HepG2 (cell line): ENCODE data around the gene SIK3. TPM values are rescaled to one million over a fixed set of nuclear protein-coding genes. Genes with fewer than 3 reads are reported as not detected.

Experiments
- AGO1 ChIP-seq: fragments of 200-400 bp; formaldehyde crosslinking; IDR thresholded peaks from 2 replicates; pipeline ENCODE4 v1.6.1; 2017; ENCODE audit warnings: mild to moderate bottlenecking, low read depth, low read length, moderate library complexity; ENCODE audit not compliant: poor library complexity, severe bottlenecking
- MEIS1 ChIP-seq: sonication (generic); formaldehyde crosslinking; IDR thresholded peaks from 2 replicates; pipeline ENCODE4 v1.9.0; 2021; ENCODE audit warnings: mild to moderate bottlenecking, missing genetic modification reagents, moderate library complexity, borderline replicate concordance
- MIER2 ChIP-seq: IDR thresholded peaks from 2 replicates; pipeline ENCODE4 v1.6.1; 2016; ENCODE audit warnings: missing biosample characterization, missing genetic modification reagents
- MIXL1 ChIP-seq: IDR thresholded peaks from 2 replicates; pipeline ENCODE4 v1.6.1; 2016
- NR2F6 ChIP-seq, 2 experiments: IDR thresholded peaks; 2 replicates each; pipeline ENCODE4 v1.6.1; 2016; ENCODE audit warnings: antibody characterized with exemption in 1 of 2, mild to moderate bottlenecking in 1 of 2
- RFXAP ChIP-seq: sonication (generic); formaldehyde crosslinking; IDR thresholded peaks from 2 replicates; pipeline ENCODE4 v1.4.0; 2020; ENCODE audit warnings: missing genetic modification reagents, borderline replicate concordance
- SMARCE1 ChIP-seq: fragments of 450-650 bp; IDR thresholded peaks from 2 replicates; pipeline ENCODE4 v1.6.1; 2017; ENCODE audit warnings: borderline replicate concordance
- U2AF1 ChIP-seq: fragments of 200-400 bp; formaldehyde crosslinking; optimal IDR thresholded peaks from 2 replicates; pipeline ENCODE3; 2017; ENCODE audit warnings: mild to moderate bottlenecking, low read depth, low read length
- ZMYM4 ChIP-seq: sonication (generic); formaldehyde crosslinking; IDR thresholded peaks from 2 replicates; pipeline ENCODE4 v1.8.1; 2023; ENCODE audit warnings: mild to moderate bottlenecking, missing genetic modification reagents
- ZNF235 ChIP-seq: sonication (generic); formaldehyde crosslinking; IDR thresholded peaks from 2 replicates; pipeline ENCODE4 v1.8.1; 2023; ENCODE audit warnings: mild to moderate bottlenecking, missing genetic modification reagents, borderline replicate concordance
- ZNF496 ChIP-seq: sonication (generic); formaldehyde crosslinking; IDR thresholded peaks from 2 replicates; pipeline ENCODE4 v1.8.1; 2023; ENCODE audit warnings: mild to moderate bottlenecking, moderate library complexity, missing genetic modification reagents; ENCODE audit not compliant: insufficient replicate concordance
- polyA plus RNA-seq, 8 experiments: library from polyadenylated mRNA; depleted of rRNA in 3 of 8; stranded (reverse) in 7 of 8; unstranded in 1 of 8; fragments of >200 nt; fragmentation: Illumina TruSeq in 4 of 8; extraction: Trizol in 4 of 8; gene quantifications; 2 replicates each; pipeline versions ENCODE4 v1.2.1 to v1.2.3, GENCODE V29; 2011 to 2016; ENCODE audit warnings: low read depth in 4 of 8, missing spikeins in 1 of 8, mixed read lengths in 1 of 8; ENCODE audit not compliant: insufficient read depth in 1 of 8
- total RNA-seq, 5 experiments: library from RNA; depleted of rRNA; stranded (reverse); fragments of >200 nt; fragmentation: Illumina TruSeq; extraction: Trizol; gene quantifications; 2 replicates each; pipeline ENCODE4 v1.2.3, GENCODE V29; 2016; ENCODE audit warnings: low read depth in 1 of 5
- TF ChIP-seq, protein P1 (sequence below), 2 experiments: sonication (generic) in 1 of 2; formaldehyde crosslinking in 1 of 2; IDR thresholded peaks; 2 replicates each; pipeline versions ENCODE4 v1.6.1 to v1.9.0; 2014 to 2022; ENCODE audit warnings: antibody characterized with exemption in 1 of 2, borderline replicate concordance in 1 of 2, inconsistent platforms in 1 of 2, low read depth in 1 of 2, missing genetic modification reagents in 1 of 2
- TF ChIP-seq, protein P2 (sequence below): sonication (generic); formaldehyde crosslinking; IDR thresholded peaks from 2 replicates; pipeline ENCODE4 v1.5.0; 2020; ENCODE audit warnings: missing genetic modification reagents
- TF ChIP-seq, protein P3 (sequence below): sonication (generic); formaldehyde crosslinking; IDR thresholded peaks from 2 replicates; pipeline ENCODE4 v1.8.0; 2022; ENCODE audit warnings: mild to moderate bottlenecking, missing genetic modification reagents; ENCODE audit not compliant: insufficient replicate concordance
- TF ChIP-seq, protein P4 (sequence below): IDR thresholded peaks from 2 replicates; pipeline ENCODE4 v1.6.1; 2016; ENCODE audit warnings: low read depth, control low read depth
- TF ChIP-seq, protein P5 (sequence below): sonication (generic); formaldehyde crosslinking; IDR thresholded peaks from 2 replicates; pipeline ENCODE4 v1.4.0; 2020; ENCODE audit warnings: mild to moderate bottlenecking, missing genetic modification reagents

SIK3 gene
- total and polyA plus RNA-seq, 2 of the 13 experiments (the other 11 are each of a cell fraction or from before 2014, with no cell fraction given), result 5.7 to 9.8 TPM

DNA sequence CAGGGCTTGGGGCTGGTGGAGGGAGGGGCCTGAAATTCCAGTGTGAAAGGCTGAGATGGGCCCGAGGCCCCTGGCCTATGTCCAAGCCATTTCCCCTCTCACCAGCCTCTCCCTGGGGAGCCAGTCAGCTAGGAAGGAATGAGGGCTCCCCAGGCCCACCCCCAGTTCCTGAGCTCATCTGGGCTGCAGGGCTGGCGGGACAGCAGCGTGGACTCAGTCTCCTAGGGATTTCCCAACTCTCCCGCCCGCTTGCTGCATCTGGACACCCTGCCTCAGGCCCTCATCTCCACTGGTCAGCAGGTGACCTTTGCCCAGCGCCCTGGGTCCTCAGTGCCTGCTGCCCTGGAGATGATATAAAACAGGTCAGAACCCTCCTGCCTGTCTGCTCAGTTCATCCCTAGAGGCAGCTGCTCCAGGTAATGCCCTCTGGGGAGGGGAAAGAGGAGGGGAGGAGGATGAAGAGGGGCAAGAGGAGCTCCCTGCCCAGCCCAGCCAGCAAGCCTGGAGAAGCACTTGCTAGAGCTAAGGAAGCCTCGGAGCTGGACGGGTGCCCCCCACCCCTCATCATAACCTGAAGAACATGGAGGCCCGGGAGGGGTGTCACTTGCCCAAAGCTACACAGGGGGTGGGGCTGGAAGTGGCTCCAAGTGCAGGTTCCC, 268.6 kb downstream of the SIK3 start, which contains the start of gene APOC3 (continued):
- TF ChIP-seq, protein P1, sequence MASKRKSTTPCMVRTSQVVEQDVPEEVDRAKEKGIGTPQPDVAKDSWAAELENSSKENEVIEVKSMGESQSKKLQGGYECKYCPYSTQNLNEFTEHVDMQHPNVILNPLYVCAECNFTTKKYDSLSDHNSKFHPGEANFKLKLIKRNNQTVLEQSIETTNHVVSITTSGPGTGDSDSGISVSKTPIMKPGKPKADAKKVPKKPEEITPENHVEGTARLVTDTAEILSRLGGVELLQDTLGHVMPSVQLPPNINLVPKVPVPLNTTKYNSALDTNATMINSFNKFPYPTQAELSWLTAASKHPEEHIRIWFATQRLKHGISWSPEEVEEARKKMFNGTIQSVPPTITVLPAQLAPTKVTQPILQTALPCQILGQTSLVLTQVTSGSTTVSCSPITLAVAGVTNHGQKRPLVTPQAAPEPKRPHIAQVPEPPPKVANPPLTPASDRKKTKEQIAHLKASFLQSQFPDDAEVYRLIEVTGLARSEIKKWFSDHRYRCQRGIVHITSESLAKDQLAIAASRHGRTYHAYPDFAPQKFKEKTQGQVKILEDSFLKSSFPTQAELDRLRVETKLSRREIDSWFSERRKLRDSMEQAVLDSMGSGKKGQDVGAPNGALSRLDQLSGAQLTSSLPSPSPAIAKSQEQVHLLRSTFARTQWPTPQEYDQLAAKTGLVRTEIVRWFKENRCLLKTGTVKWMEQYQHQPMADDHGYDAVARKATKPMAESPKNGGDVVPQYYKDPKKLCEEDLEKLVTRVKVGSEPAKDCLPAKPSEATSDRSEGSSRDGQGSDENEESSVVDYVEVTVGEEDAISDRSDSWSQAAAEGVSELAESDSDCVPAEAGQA (IDR thresholded peaks at IDR 0.05; ENCODE audit: low read depth), result no peak
- TF ChIP-seq, protein P1 (CRISPR knock-in tag; IDR thresholded peaks at IDR 0.05; ENCODE audit: borderline replicate concordance), result no peak
- TF ChIP-seq AGO1, result no peak
- peak; percentile 80 for TF ChIP-seq ZMYM4
- no peak; the same call in none of the 2 replicates for TF ChIP-seq ZNF235 (CRISPR knock-in tag)
- TF ChIP-seq MIER2 (CRISPR knock-in tag), result no peak
- TF ChIP-seq MEIS1 (CRISPR knock-in tag), result peak; percentile 22; the same call in 1 of the 2 replicates
- no peak for TF ChIP-seq U2AF1
- no peak for TF ChIP-seq RFXAP (CRISPR knock-in tag)
- peak; percentile 86 for TF ChIP-seq NR2F6 (IDR thresholded peaks at IDR 0.05)
- peak; percentile 92 for TF ChIP-seq NR2F6 (CRISPR knock-in tag; IDR thresholded peaks at IDR 0.05)
- TF ChIP-seq, protein P2, sequence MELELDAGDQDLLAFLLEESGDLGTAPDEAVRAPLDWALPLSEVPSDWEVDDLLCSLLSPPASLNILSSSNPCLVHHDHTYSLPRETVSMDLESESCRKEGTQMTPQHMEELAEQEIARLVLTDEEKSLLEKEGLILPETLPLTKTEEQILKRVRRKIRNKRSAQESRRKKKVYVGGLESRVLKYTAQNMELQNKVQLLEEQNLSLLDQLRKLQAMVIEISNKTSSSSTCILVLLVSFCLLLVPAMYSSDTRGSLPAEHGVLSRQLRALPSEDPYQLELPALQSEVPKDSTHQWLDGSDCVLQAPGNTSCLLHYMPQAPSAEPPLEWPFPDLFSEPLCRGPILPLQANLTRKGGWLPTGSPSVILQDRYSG (CRISPR knock-in tag), result no peak
- TF ChIP-seq MIXL1, result 0 out of 2 replicates have a peak, but pooled peaks have one; percentile 30
- TF ChIP-seq, protein P3, sequence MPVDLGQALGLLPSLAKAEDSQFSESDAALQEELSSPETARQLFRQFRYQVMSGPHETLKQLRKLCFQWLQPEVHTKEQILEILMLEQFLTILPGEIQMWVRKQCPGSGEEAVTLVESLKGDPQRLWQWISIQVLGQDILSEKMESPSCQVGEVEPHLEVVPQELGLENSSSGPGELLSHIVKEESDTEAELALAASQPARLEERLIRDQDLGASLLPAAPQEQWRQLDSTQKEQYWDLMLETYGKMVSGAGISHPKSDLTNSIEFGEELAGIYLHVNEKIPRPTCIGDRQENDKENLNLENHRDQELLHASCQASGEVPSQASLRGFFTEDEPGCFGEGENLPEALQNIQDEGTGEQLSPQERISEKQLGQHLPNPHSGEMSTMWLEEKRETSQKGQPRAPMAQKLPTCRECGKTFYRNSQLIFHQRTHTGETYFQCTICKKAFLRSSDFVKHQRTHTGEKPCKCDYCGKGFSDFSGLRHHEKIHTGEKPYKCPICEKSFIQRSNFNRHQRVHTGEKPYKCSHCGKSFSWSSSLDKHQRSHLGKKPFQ, result peak; percentile 88
- TF ChIP-seq, protein P4, sequence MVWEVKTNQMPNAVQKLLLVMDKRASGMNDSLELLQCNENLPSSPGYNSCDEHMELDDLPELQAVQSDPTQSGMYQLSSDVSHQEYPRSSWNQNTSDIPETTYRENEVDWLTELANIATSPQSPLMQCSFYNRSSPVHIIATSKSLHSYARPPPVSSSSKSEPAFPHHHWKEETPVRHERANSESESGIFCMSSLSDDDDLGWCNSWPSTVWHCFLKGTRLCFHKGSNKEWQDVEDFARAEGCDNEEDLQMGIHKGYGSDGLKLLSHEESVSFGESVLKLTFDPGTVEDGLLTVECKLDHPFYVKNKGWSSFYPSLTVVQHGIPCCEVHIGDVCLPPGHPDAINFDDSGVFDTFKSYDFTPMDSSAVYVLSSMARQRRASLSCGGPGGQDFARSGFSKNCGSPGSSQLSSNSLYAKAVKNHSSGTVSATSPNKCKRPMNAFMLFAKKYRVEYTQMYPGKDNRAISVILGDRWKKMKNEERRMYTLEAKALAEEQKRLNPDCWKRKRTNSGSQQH (CRISPR knock-in tag), result no peak
- TF ChIP-seq, protein P5, sequence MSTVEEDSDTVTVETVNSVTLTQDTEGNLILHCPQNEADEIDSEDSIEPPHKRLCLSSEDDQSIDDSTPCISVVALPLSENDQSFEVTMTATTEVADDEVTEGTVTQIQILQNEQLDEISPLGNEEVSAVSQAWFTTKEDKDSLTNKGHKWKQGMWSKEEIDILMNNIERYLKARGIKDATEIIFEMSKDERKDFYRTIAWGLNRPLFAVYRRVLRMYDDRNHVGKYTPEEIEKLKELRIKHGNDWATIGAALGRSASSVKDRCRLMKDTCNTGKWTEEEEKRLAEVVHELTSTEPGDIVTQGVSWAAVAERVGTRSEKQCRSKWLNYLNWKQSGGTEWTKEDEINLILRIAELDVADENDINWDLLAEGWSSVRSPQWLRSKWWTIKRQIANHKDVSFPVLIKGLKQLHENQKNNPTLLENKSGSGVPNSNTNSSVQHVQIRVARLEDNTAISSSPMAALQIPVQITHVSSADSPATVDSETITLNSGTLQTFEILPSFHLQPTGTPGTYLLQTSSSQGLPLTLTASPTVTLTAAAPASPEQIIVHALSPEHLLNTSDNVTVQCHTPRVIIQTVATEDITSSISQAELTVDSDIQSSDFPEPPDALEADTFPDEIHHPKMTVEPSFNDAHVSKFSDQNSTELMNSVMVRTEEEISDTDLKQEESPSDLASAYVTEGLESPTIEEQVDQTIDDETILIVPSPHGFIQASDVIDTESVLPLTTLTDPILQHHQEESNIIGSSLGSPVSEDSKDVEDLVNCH (CRISPR knock-in tag), result no peak
- TF ChIP-seq SMARCE1, result no peak
- no peak for TF ChIP-seq ZNF496
